Body of pancreas (tissue), 4 donors: ENCODE data around the gene VMP1. TPM values are rescaled to one million over a fixed set of nuclear protein-coding genes. Genes with fewer than 3 reads are reported as not detected.
"Not testable (repeated sequence)": the region's sequence is repeated elsewhere in the genome, so short reads cannot be mapped to it uniquely, and the experiment has no call there.

Source experiments
- ATAC-seq: fragments of 150-250 bp; one replicate; pipeline ENCODE4 v1.9.1; 2016
- DNase-seq, 4 donors: peaks; one replicate each; pipeline ENCODE4 v3.0.0-alpha.2; 2019
- H3K27ac ChIP-seq, 4 donors: fragments of 200-600 bp; sonication (generic); 1 replicate in 3 of 4; 2 replicates in 1 of 4; pipeline versions ENCODE4 v1.5.1 to v1.6.1; 2016 to 2019; ENCODE audit warnings: mild to moderate bottlenecking in 1 of 4, mixed read lengths in 1 of 4, moderate library complexity in 1 of 4
- H3K27me3 ChIP-seq, 2 donors: fragments of 200-600 bp; sonication (generic); one replicate each; pipeline ENCODE4 v1.6.0; 2016; ENCODE audit warnings: mild to moderate bottlenecking in 1 of 2
- H3K36me3 ChIP-seq, 2 donors: fragments of 200-600 bp; sonication (generic); replicated peaks in 1 of 2; 2 replicates each; pipeline ENCODE4 v1.5.1; 2016; ENCODE audit warnings: low read depth in 2 of 2; ENCODE audit not compliant: insufficient read depth in 1 of 2
- H3K4me1 ChIP-seq: fragments of 200-600 bp; sonication (generic); one replicate; pipeline ENCODE4 v1.6.0; 2016
- H3K4me3 ChIP-seq, 2 donors: fragments of 200-600 bp; sonication (generic); 1 replicate in 1 of 2; 2 replicates in 1 of 2; pipeline ENCODE4 v1.5.1; 2016 to 2019
- H3K9me3 ChIP-seq, 3 donors: fragments of 200-600 bp; sonication (generic); 1 replicate in 2 of 3; 2 replicates in 1 of 3; pipeline ENCODE4 v1.5.1; 2016
- POLR2A ChIP-seq, 3 donors: fragments of 450-650 bp; IDR thresholded peaks; one replicate each; pipeline ENCODE4 v1.6.1; 2016; ENCODE audit warnings: antibody characterized with exemption in 3 of 3, mild to moderate bottlenecking in 2 of 3
- WGBS, 2 donors: methylation state at CpG; one replicate each; pipeline ENCODE4 v1.1.5; 2017; 5-methylcytosine and 5-hydroxymethylcytosine counted together
- intact Hi-C: fragments of 100-400 bp; cut with DNase I; formaldehyde crosslinking; loops from one replicate; pipeline ENCODE4 v1.15.1; 2023
- total RNA-seq, 2 donors: library from RNA; depleted of rRNA; stranded (reverse); fragments of >200 nt; gene quantifications; one replicate each; pipeline ENCODE4 v1.1.0, GENCODE V29; 2016
- TF ChIP-seq, protein P1 (sequence below), 7 experiments: fragments of 450-650 bp in 4 of 7; fragments of 200-600 bp in 3 of 7; sonication (generic) in 3 of 7; IDR thresholded peaks; one replicate each; pipeline ENCODE4 v1.5.1; 2016 to 2019; ENCODE audit warnings: antibody characterized with exemption in 7 of 7

Gene VMP1
- total RNA-seq, 2 donors from 2014 or later: 174 to 259 TPM

DNA sequence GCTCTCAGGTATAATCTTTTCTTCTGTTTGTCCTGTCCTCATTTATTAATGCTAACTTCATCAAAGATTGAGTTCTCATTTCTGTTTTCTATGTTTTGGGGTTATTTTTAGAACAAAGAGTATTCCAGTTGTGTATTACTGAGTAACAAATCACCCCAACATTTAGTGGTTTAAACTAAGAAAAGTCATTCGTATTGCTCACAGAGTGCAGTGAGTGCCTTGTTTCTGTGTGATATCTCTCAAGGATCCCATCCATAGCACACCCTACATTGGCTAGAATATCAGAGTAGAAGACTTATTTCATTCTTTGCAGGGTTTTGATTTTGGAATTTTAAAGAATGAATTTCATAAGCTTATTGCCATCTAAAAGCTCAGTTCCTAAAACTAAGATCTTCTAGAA, 72.1 kb downstream of the VMP1 start:
- Histone ChIP-seq H3K36me3 (peaks cover 0 to 2% of the 10 kb centered on the region in 2 donors), H3K9me3 (no peaks in the 10 kb centered on the region), H3K4me1 (peaks cover 20% of the 10 kb centered on the region), H3K27me3 (no peaks in the 10 kb centered on the region), H3K4me3 (no peak overlapping the region), H3K27ac (peak overlapping the region in 1 of 4 donors; percentile 0)
- WGBS, 2 donors: 59 to 70% methylated on average over 1 of the region's 1 CpG
- intact Hi-C loops: no loop called here
- ATAC-seq: no peak
- TF ChIP-seq, protein P1, sequence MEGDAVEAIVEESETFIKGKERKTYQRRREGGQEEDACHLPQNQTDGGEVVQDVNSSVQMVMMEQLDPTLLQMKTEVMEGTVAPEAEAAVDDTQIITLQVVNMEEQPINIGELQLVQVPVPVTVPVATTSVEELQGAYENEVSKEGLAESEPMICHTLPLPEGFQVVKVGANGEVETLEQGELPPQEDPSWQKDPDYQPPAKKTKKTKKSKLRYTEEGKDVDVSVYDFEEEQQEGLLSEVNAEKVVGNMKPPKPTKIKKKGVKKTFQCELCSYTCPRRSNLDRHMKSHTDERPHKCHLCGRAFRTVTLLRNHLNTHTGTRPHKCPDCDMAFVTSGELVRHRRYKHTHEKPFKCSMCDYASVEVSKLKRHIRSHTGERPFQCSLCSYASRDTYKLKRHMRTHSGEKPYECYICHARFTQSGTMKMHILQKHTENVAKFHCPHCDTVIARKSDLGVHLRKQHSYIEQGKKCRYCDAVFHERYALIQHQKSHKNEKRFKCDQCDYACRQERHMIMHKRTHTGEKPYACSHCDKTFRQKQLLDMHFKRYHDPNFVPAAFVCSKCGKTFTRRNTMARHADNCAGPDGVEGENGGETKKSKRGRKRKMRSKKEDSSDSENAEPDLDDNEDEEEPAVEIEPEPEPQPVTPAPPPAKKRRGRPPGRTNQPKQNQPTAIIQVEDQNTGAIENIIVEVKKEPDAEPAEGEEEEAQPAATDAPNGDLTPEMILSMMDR (IDR thresholded peaks at IDR 0.05): no peak
- no peak for TF ChIP-seq POLR2A (IDR thresholded peaks at IDR 0.05)
- DNase-seq: no peak

GRCh38 chr17:59780548-59780947, 73.1 kb downstream of the VMP1 start:
- H3K27ac ChIP-seq, H3K36me3 ChIP-seq, H3K4me3 ChIP-seq, ATAC-seq, H3K9me3 ChIP-seq, H3K27me3 ChIP-seq, DNase-seq, intact Hi-C loops: not testable (repeated sequence)
- 93 to 95% methylated on average over 6 of the region's 6 CpGs for WGBS, 2 donors
- H3K4me1 ChIP-seq: peaks cover 29% of the 10 kb centered on the region

- WGBS, 2 donors: 41 to 45% methylated on average over 5 of the region's 5 CpGs
- Histone ChIP-seq H3K4me3 (no peak overlapping the region), H3K27me3 (no peaks in the 10 kb centered on the region), H3K27ac (peak overlapping the region; percentile 36 to 88 (median 78)), H3K9me3 (no peaks in the 10 kb centered on the region), H3K36me3 (no peaks in the 10 kb centered on the region), H3K4me1 (peaks cover 57% of the 10 kb centered on the region)
- no peak for TF ChIP-seq POLR2A (IDR thresholded peaks at IDR 0.05)
- TF ChIP-seq, protein P1 (IDR thresholded peaks at IDR 0.05): no peak
- DNase-seq (no peak), ATAC-seq (no peak)
- intact Hi-C loops: no loop called here
Measured at GRCh38 chr17:59783221-59784047, 76.0 kb downstream of the VMP1 start.

DNA sequence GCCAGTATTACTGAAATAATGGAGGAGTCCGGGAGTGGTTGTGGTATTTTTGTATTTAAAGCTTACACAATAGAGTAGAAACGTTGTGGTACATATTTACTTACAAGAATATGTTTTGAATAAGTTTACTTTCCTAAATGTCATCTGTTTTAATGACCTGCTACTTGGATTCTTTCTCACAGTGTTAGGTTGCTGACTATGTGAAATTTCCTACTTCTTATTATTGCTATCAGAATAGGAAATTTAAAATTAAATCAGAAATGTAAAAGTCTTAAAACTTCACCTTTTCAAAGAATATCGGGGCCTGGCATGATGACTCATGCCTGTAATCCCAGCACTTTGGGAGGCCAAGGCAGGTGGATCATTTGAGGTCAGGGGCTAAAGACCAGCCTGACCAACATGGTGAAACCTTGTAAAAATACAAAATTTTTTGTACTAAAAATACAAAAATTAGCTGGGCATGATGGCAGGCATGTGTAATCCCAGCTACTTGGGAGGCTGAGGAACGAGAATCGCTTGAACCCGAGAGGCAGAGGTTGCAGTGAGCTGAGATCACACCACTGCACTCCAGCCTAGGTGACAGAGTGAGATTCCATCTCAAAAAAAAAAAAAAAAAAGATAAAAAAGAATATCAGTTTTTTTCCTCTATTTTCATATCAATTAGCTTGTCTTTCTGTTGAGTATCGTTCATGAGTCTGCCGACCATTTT, 77.8 kb downstream of the VMP1 start:
- peak; percentile 10 for ATAC-seq
- no peaks in the 10 kb centered on the region for H3K36me3 ChIP-seq
- TF ChIP-seq, protein P1 (IDR thresholded peaks at IDR 0.05): no peak
- TF ChIP-seq POLR2A (IDR thresholded peaks at IDR 0.05): no peak
- no peaks in the 10 kb centered on the region for H3K9me3 ChIP-seq
- 64 to 65% methylated on average over 8 of the region's 8 CpGs for WGBS, 2 donors
- H3K4me1 ChIP-seq: peaks cover 57% of the 10 kb centered on the region
- H3K27ac ChIP-seq: peak overlapping the region; percentile 59 to 88 (median 82)
- H3K27me3 ChIP-seq: no peaks in the 10 kb centered on the region
- no peak overlapping the region for H3K4me3 ChIP-seq
- intact Hi-C loops: no loop called here
- no peak for DNase-seq

DNA sequence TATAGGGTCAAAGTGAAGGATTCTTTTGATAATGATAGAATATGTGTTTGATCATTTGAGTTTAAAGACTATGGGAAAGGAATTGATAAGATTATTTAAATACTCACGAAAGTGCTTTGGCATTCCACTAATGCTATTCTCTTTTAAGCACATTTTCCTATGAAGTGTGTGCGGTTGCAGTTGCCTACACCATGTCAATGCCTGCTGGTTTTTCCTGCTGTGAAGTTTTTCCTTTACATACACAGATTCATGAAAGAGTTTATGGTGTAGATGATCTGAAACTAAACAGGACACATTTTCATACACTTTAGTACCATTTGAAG, 78.7 kb downstream of the VMP1 start:
- intact Hi-C loops: no loop called here
- Histone ChIP-seq H3K36me3 (no peaks in the 10 kb centered on the region), H3K4me3 (no peak overlapping the region), H3K27me3 (no peaks in the 10 kb centered on the region), H3K27ac (peak overlapping the region; percentile 81 to 93 (median 86)), H3K9me3 (no peaks in the 10 kb centered on the region), H3K4me1 (peaks cover 57% of the 10 kb centered on the region)
- WGBS, 2 donors: 17 to 21% methylated on average over 2 of the region's 2 CpGs
- ATAC-seq (peak; percentile 45), DNase-seq (no peak)
- no peak for TF ChIP-seq POLR2A (IDR thresholded peaks at IDR 0.05)
- TF ChIP-seq, protein P1 (IDR thresholded peaks at IDR 0.05): no peak
